Right lung (tissue), 5 donors: ENCODE data around the gene CXCL12. TPM values are rescaled to one million over a fixed set of nuclear protein-coding genes. Genes with fewer than 3 reads are reported as not detected.

Source experiments
- DNase-seq, 2 donors: peaks; one replicate each; pipeline ENCODE4 v3.0.0-alpha.2; 2013
- polyA plus RNA-seq, 5 donors: library from polyadenylated mRNA; unstranded; fragments of 120-200 nt; gene quantifications; one replicate each; pipeline versions ENCODE4 v1.2.1 to v1.2.3, GENCODE V29; 2013; ENCODE audit warnings: inconsistent platforms in 1 of 5, low replicate concordance in 1 of 5; ENCODE audit not compliant: insufficient read length in 5 of 5, insufficient read depth in 1 of 5

The CXCL12 gene
- polyA plus RNA-seq, 5 donors = 169 to 244 (median 196) TPM

GRCh38 chr10:44388641-44389040 is 3.7 kb upstream of the CXCL12 start:
- no peak for DNase-seq

GRCh38 chr10:44387853-44388251 is 3.0 kb upstream of the CXCL12 start:
- DNase-seq = no peak

- DNase-seq = peak; percentile 73 to 75
Measured at GRCh38 chr10:44386546-44387052, 1.7 kb upstream of the CXCL12 start.

GRCh38 chr10:44385696-44386441 is 972 bp upstream of the CXCL12 start:
- DNase-seq = no peak

GRCh38 chr10:44384601-44385025 is 284 bp downstream of the CXCL12 start:
- DNase-seq = no peak

GRCh38 chr10:44383749-44384600 is 922 bp downstream of the CXCL12 start:
- peak in 1 of 2 donors; percentile 49 for DNase-seq

GRCh38 chr10:44382981-44383748 is 1.7 kb downstream of the CXCL12 start:
- no peak for DNase-seq

GRCh38 chr10:44382131-44382858 is 2.6 kb downstream of the CXCL12 start:
- no peak for DNase-seq

- no peak for DNase-seq
Measured at GRCh38 chr10:44380829-44381600, 3.9 kb downstream of the CXCL12 start.

GRCh38 chr10:44379907-44380306 is 5.0 kb downstream of the CXCL12 start:
- no peak for DNase-seq

GRCh38 chr10:44378626-44379025 is 6.3 kb downstream of the CXCL12 start:
- DNase-seq = no peak

GRCh38 chr10:44377651-44378310 is 7.1 kb downstream of the CXCL12 start:
- no peak for DNase-seq

GRCh38 chr10:44376472-44377099 is 8.3 kb downstream of the CXCL12 start:
- no peak for DNase-seq

- no peak for DNase-seq
Measured at GRCh38 chr10:44374155-44374554, 10.7 kb downstream of the CXCL12 start.

- no peak for DNase-seq
Measured at GRCh38 chr10:44373341-44373995, 11.4 kb downstream of the CXCL12 start.

- DNase-seq = no peak
Measured at GRCh38 chr10:44372181-44372580, 12.7 kb downstream of the CXCL12 start.

GRCh38 chr10:44370731-44371248 is 14.1 kb downstream of the CXCL12 start:
- no peak for DNase-seq

GRCh38 chr10:44369854-44370253 is 15.0 kb downstream of the CXCL12 start:
- no peak for DNase-seq

GRCh38 chr10:44369296-44369695 is 15.6 kb downstream of the CXCL12 start:
- no peak for DNase-seq
